Activated CD8-positive, alpha-beta memory T cell treated with anti-CD3 and anti-CD28 coated beads, Interleukin-2, amount 50 U/mL, for 48 hours (primary cell): ENCODE data around the gene FRMD4A.
"Not testable (repeated sequence)": the region's sequence is repeated elsewhere in the genome, so short reads cannot be mapped to it uniquely, and the experiment has no call there.

Source experiments
- DNase-seq: peaks from one replicate; pipeline ENCODE4 v3.0.0-alpha.2; 2020

Gene FRMD4A

GRCh38 chr10:13797164-13797563, 533.6 kb downstream of the FRMD4A start:
- no peak for DNase-seq

GRCh38 chr10:13795653-13796555, 534.8 kb downstream of the FRMD4A start:
- DNase-seq: no peak

- DNase-seq: no peak
These were observed 535.6 kb downstream of the FRMD4A start for GRCh38 chr10:13794992-13795612.

- no peak for DNase-seq
These were observed 538.7 kb downstream of the FRMD4A start for GRCh38 chr10:13792006-13792405.

- no peak for DNase-seq
These were observed 539.2 kb downstream of the FRMD4A start for GRCh38 chr10:13791483-13791882.

GRCh38 chr10:13790196-13790595, 540.5 kb downstream of the FRMD4A start:
- no peak for DNase-seq

GRCh38 chr10:13789448-13789829, 541.3 kb downstream of the FRMD4A start:
- no peak for DNase-seq

- no peak for DNase-seq
These were observed 541.8 kb downstream of the FRMD4A start for GRCh38 chr10:13788711-13789447.

- DNase-seq: no peak
These were observed 542.5 kb downstream of the FRMD4A start for GRCh38 chr10:13788320-13788600.

GRCh38 chr10:13787015-13787421, 543.7 kb downstream of the FRMD4A start:
- peak; percentile 74 for DNase-seq

GRCh38 chr10:13784067-13784466, 546.7 kb downstream of the FRMD4A start:
- no peak for DNase-seq

GRCh38 chr10:13779748-13780147, 551.0 kb downstream of the FRMD4A start:
- no peak for DNase-seq

GRCh38 chr10:13778693-13778960, 552.1 kb downstream of the FRMD4A start:
- DNase-seq: not testable (repeated sequence)

GRCh38 chr10:13776861-13777311, 553.8 kb downstream of the FRMD4A start:
- no peak for DNase-seq

GRCh38 chr10:13775786-13776775, 554.6 kb downstream of the FRMD4A start:
- DNase-seq: no peak

GRCh38 chr10:13774303-13774893, 556.3 kb downstream of the FRMD4A start:
- no peak for DNase-seq

GRCh38 chr10:13773496-13774170, 557.1 kb downstream of the FRMD4A start:
- no peak for DNase-seq

GRCh38 chr10:13773043-13773442, 557.7 kb downstream of the FRMD4A start:
- no peak for DNase-seq

- no peak for DNase-seq
These were observed 558.7 kb downstream of the FRMD4A start for GRCh38 chr10:13771992-13772391.

- DNase-seq: no peak
These were observed 559.8 kb downstream of the FRMD4A start for GRCh38 chr10:13770760-13771493.

- DNase-seq: no peak
These were observed 560.8 kb downstream of the FRMD4A start for GRCh38 chr10:13769946-13770345.
